H9 (cell line): ENCODE results near the gene CFAP54. TPM values are rescaled to one million over a fixed set of nuclear protein-coding genes. Genes with fewer than 3 reads are reported as not detected.

Experiments
- DNase-seq: peaks from one replicate; pipeline ENCODE4 v3.0.0-alpha.2; 2017
- H2AFZ ChIP-seq: one replicate; pipeline ENCODE4 v1.6.1; 2013; ENCODE audit warnings: mild to moderate bottlenecking, low read length, control low read depth, moderate library complexity
- H2AK5ac ChIP-seq: 2 replicates; pipeline ENCODE4 v1.6.1; 2013; ENCODE audit warnings: low read length, control low read depth, mixed read lengths; ENCODE audit not compliant: insufficient read length
- H2BK120ac ChIP-seq: one replicate; pipeline ENCODE4 v1.6.1; 2013; ENCODE audit warnings: low read depth, mild to moderate bottlenecking, low read length, control low read depth, inconsistent platforms; ENCODE audit not compliant: poor library complexity, severe bottlenecking
- H2BK12ac ChIP-seq: 2 replicates; pipeline ENCODE4 v1.6.1; 2013; ENCODE audit warnings: low read length, control low read depth, mixed read lengths, low read depth; ENCODE audit not compliant: insufficient read length
- H2BK15ac ChIP-seq: 2 replicates; pipeline ENCODE4 v1.6.1; 2013; ENCODE audit warnings: low read depth, low read length, control low read depth
- H2BK20ac ChIP-seq: one replicate; pipeline ENCODE4 v1.6.1; 2013; ENCODE audit warnings: low read depth, mild to moderate bottlenecking, low read length, control low read depth, inconsistent platforms; ENCODE audit not compliant: poor library complexity, severe bottlenecking
- H2BK5ac ChIP-seq: 2 replicates; pipeline ENCODE4 v1.6.1; 2013; ENCODE audit warnings: low read length, control low read depth, mixed read lengths; ENCODE audit not compliant: insufficient read length
- H3K14ac ChIP-seq: 2 replicates; pipeline ENCODE4 v1.6.1; 2013; ENCODE audit warnings: low read length, control low read depth; ENCODE audit not compliant: insufficient read depth
- H3K18ac ChIP-seq: 2 replicates; pipeline ENCODE4 v1.6.1; 2013; ENCODE audit warnings: low read depth, mild to moderate bottlenecking, mixed read lengths, low read length, control low read depth; ENCODE audit not compliant: insufficient read length
- H3K23ac ChIP-seq: 2 replicates; pipeline ENCODE4 v1.6.1; 2013; ENCODE audit warnings: low read length, control low read depth, mixed read lengths, low read depth; ENCODE audit not compliant: insufficient read length
- H3K23me2 ChIP-seq: 2 replicates; pipeline ENCODE4 v1.6.1; 2013; ENCODE audit warnings: low read depth, mild to moderate bottlenecking, mixed read lengths, low read length, control low read depth; ENCODE audit not compliant: insufficient read length, poor library complexity, severe bottlenecking
- H3K27ac ChIP-seq: 2 replicates; pipeline ENCODE4 v1.5.1; 2013; ENCODE audit warnings: low read length, control low read depth, mixed read lengths, low read depth; ENCODE audit not compliant: insufficient read length
- H3K27me3 ChIP-seq: 2 replicates; pipeline ENCODE4 v1.6.1; 2013; ENCODE audit warnings: low read length, control low read depth, inconsistent platforms; ENCODE audit not compliant: insufficient read depth
- H3K4ac ChIP-seq: 2 replicates; pipeline ENCODE4 v1.6.1; 2013; ENCODE audit warnings: low read depth, mild to moderate bottlenecking, control low read depth, inconsistent platforms, low read length, moderate library complexity
- H3K4me1 ChIP-seq: 2 replicates; pipeline ENCODE4 v1.6.1; 2013; ENCODE audit warnings: low read length, control low read depth, inconsistent platforms; ENCODE audit not compliant: insufficient read depth
- H3K4me2 ChIP-seq: 2 replicates; pipeline ENCODE4 v1.6.1; 2013; ENCODE audit warnings: low read length, control low read depth, mixed read lengths; ENCODE audit not compliant: insufficient read length, insufficient read depth
- H3K56ac ChIP-seq: 2 replicates; pipeline ENCODE4 v1.6.1; 2013; ENCODE audit warnings: low read depth, mild to moderate bottlenecking, mixed read lengths, low read length, control low read depth; ENCODE audit not compliant: insufficient read length
- H3K79me1 ChIP-seq: 2 replicates; pipeline ENCODE4 v1.6.1; 2013; ENCODE audit warnings: low read depth, mild to moderate bottlenecking, moderate library complexity, low read length, control low read depth, inconsistent platforms; ENCODE audit not compliant: insufficient read depth, poor library complexity, severe bottlenecking
- H3K79me2 ChIP-seq: 2 replicates; pipeline ENCODE4 v1.6.1; 2013; ENCODE audit warnings: low read length, control low read depth, inconsistent platforms; ENCODE audit not compliant: insufficient read depth
- H3K9ac ChIP-seq: 2 replicates; pipeline ENCODE4 v1.6.1; 2013; ENCODE audit warnings: low read length, control low read depth, mixed read lengths; ENCODE audit not compliant: insufficient read length; ENCODE audit errors: extremely low read depth
- H3K9me3 ChIP-seq: one replicate; pipeline ENCODE4 v1.6.1; 2013; ENCODE audit warnings: low read depth, low read length, inconsistent platforms; ENCODE audit not compliant: control insufficient read depth
- H3T11ph ChIP-seq: one replicate; pipeline ENCODE4 v1.6.1; 2013; ENCODE audit warnings: mild to moderate bottlenecking, low read length, control low read depth, inconsistent platforms
- H4K20me1 ChIP-seq: one replicate; pipeline ENCODE4 v1.6.1; 2013; ENCODE audit not compliant: control insufficient read depth, insufficient read length, insufficient read depth
- H4K5ac ChIP-seq: 2 replicates; pipeline ENCODE4 v1.6.1; 2013; ENCODE audit warnings: low read depth, mild to moderate bottlenecking, mixed read lengths, low read length, control low read depth; ENCODE audit not compliant: insufficient read length
- H4K8ac ChIP-seq: replicated peaks from 2 replicates; pipeline ENCODE4 v1.6.1; 2013; ENCODE audit warnings: low read length, control low read depth, mixed read lengths, low read depth; ENCODE audit not compliant: insufficient read length
- H4K91ac ChIP-seq: 2 replicates; pipeline ENCODE4 v1.6.1; 2013; ENCODE audit warnings: low read depth, mild to moderate bottlenecking, moderate library complexity, mixed read lengths, low read length, control low read depth; ENCODE audit not compliant: insufficient read length
- H3K27ac Mint-ChIP-seq, 3 experiments: 2 replicates in 2 of 3; 3 replicates in 1 of 3; pipeline ENCODE4 v1.8.0; 2020 to 2021; ENCODE audit warnings: mixed read lengths in 3 of 3, mild to moderate bottlenecking in 1 of 3, moderate library complexity in 1 of 3
- H3K27me3 Mint-ChIP-seq: 2 replicates; pipeline ENCODE4 v1.8.0; 2021; ENCODE audit warnings: low read depth, mild to moderate bottlenecking, moderate library complexity, mixed read lengths
- H3K36me3 Mint-ChIP-seq, 3 experiments: 2 replicates in 2 of 3; 3 replicates in 1 of 3; pipeline ENCODE4 v1.8.0; 2020 to 2021; ENCODE audit warnings: low read depth in 3 of 3, mixed read lengths in 3 of 3; ENCODE audit not compliant: insufficient read depth in 1 of 3
- H3K4me1 Mint-ChIP-seq, 2 experiments: 2 replicates each; pipeline ENCODE4 v1.8.0; 2020; ENCODE audit warnings: mixed read lengths in 2 of 2
- H3K4me3 Mint-ChIP-seq, 2 experiments: 2 replicates in 1 of 2; 3 replicates in 1 of 2; pipeline ENCODE4 v1.8.0; 2020 to 2021; ENCODE audit warnings: mild to moderate bottlenecking in 2 of 2, mixed read lengths in 2 of 2, moderate library complexity in 1 of 2
- H3K9me3 Mint-ChIP-seq, 2 experiments: 2 replicates in 1 of 2; 3 replicates in 1 of 2; pipeline ENCODE4 v1.8.0; 2020; ENCODE audit warnings: mild to moderate bottlenecking in 2 of 2, mixed read lengths in 2 of 2, moderate library complexity in 1 of 2
- CTCF ChIP-seq: fragments of 200-600 bp; sonication (generic); conservative IDR thresholded peaks from 3 replicates; pipeline ENCODE4 v1.8.0; 2021; ENCODE audit warnings: antibody characterized with exemption, mild to moderate bottlenecking
- WGBS: extraction: QIAGEN DNeasy Blood & Tissue Kit; methylation state at CpG from one replicate; pipeline ENCODE4 v1.1.7; 2013; ENCODE audit warnings: missing lambda C conversion rate, low lambda C conversion rate, mixed read lengths; ENCODE audit not compliant: insufficient read length; ENCODE audit errors: extremely low coverage; 5-methylcytosine and 5-hydroxymethylcytosine counted together
- total RNA-seq: library from RNA; stranded (reverse); gene quantifications from 2 replicates; pipeline ENCODE4 v1.2.1, GENCODE V29; 2021

Gene CFAP54
- total RNA-seq, 1 experiment from 2014 or later: 0.24 TPM

- Histone ChIP-seq H2AK5ac (no peak overlapping the region), H2AFZ (no peak overlapping the region), H3K79me2 (no peaks in the 10 kb centered on the region), H2BK15ac (no peak overlapping the region), H4K91ac (no peak overlapping the region), H2BK120ac (no peak overlapping the region), H3K18ac (no peak overlapping the region), H4K20me1 (no peaks in the 10 kb centered on the region), H3K9me3 (no peaks in the 10 kb centered on the region), H2BK20ac (no peak overlapping the region), H4K5ac (no peak overlapping the region), H3K4me2 (no peak overlapping the region), H2BK5ac (no peak overlapping the region), H3K27me3 (no peaks in the 10 kb centered on the region), H3K23ac (no peak overlapping the region), H3T11ph (no peak overlapping the region), H3K14ac (no peak overlapping the region), H3K56ac (no peak overlapping the region), H3K9ac (no peak overlapping the region), H2BK12ac (no peak overlapping the region), H3K79me1 (no peaks in the 10 kb centered on the region), H3K27ac (no peak overlapping the region), H4K8ac (no peak overlapping the region), H3K4ac (no peak overlapping the region), H3K23me2 (no peaks in the 10 kb centered on the region), H3K4me1 (peaks cover 2% of the 10 kb centered on the region; the same call in 1 of the 2 replicates)
- Mint-ChIP-seq H3K4me1 (peaks cover 6 to 14% of the 10 kb centered on the region in 2 experiments), H3K9me3 (no peaks in the 10 kb centered on the region), H3K36me3 (no peaks in the 10 kb centered on the region), H3K27me3 (no peaks in the 10 kb centered on the region), H3K27ac (peak overlapping the region in 1 of 3 experiments; percentile 67; a peak in 1 of 7 replicates), H3K4me3 (no peak overlapping the region)
- WGBS: no CpG with 5 or more reads among the region's 4 CpGs
- no peak for TF ChIP-seq CTCF
- peak; percentile 43 for DNase-seq
Measured at GRCh38 chr12:96886998-96887677, 397.8 kb downstream of the CFAP54 start.
